GM19193 (cell line): ENCODE results near the gene SRCAP.

ENCODE experiments used
- POLR2A ChIP-seq: IDR thresholded peaks from 4 replicates; pipeline ENCODE4 v1.6.1; 2011; ENCODE audit not compliant: insufficient read depth, insufficient read length; ENCODE audit errors: extremely low read depth

Gene SRCAP

GRCh38 chr16:30731411-30731810 lies 32.4 kb downstream of the SRCAP start:
- TF ChIP-seq POLR2A = no peak

GRCh38 chr16:30736995-30737793 lies 38.2 kb downstream of the SRCAP start:
- no peak for TF ChIP-seq POLR2A

- no peak for TF ChIP-seq POLR2A
These were observed 39.0 kb downstream of the SRCAP start for GRCh38 chr16:30737794-30738648.

GRCh38 chr16:30738984-30739951 lies 40.3 kb downstream of the SRCAP start:
- no peak for TF ChIP-seq POLR2A

- no peak for TF ChIP-seq POLR2A
These were observed 41.6 kb downstream of the SRCAP start for GRCh38 chr16:30740364-30741251.

GRCh38 chr16:30741461-30741914 lies 42.5 kb downstream of the SRCAP start:
- TF ChIP-seq POLR2A = no peak

- TF ChIP-seq POLR2A = no peak
These were observed 44.7 kb downstream of the SRCAP start for GRCh38 chr16:30743716-30744115.

GRCh38 chr16:30744183-30744582 lies 45.2 kb downstream of the SRCAP start:
- no peak for TF ChIP-seq POLR2A

- no peak for TF ChIP-seq POLR2A
These were observed 46.1 kb downstream of the SRCAP start for GRCh38 chr16:30745082-30745481.

- TF ChIP-seq POLR2A = no peak
These were observed 47.7 kb downstream of the SRCAP start for GRCh38 chr16:30746638-30747175.

GRCh38 chr16:30747331-30747730 lies 48.4 kb downstream of the SRCAP start:
- TF ChIP-seq POLR2A = no peak

GRCh38 chr16:30747799-30748633 lies 49.0 kb downstream of the SRCAP start, which contains the start of gene PHKG2:
Gene PHKG2 (plus strand): TSS chr16:30748425. CDS start chr16:30748821, 396 bp downstream.
- TF ChIP-seq POLR2A = peak; percentile 91
